LNCAP (cell line): ENCODE measurements around the gene PTPRN2.

ENCODE experiments used
- TF ChIP-seq, protein P1 (sequence below): fragments of 450-650 bp; IDR thresholded peaks from 2 replicates; pipeline ENCODE4 v1.5.1; 2017; ENCODE audit warnings: mild to moderate bottlenecking

PTPRN2 gene

DNA sequence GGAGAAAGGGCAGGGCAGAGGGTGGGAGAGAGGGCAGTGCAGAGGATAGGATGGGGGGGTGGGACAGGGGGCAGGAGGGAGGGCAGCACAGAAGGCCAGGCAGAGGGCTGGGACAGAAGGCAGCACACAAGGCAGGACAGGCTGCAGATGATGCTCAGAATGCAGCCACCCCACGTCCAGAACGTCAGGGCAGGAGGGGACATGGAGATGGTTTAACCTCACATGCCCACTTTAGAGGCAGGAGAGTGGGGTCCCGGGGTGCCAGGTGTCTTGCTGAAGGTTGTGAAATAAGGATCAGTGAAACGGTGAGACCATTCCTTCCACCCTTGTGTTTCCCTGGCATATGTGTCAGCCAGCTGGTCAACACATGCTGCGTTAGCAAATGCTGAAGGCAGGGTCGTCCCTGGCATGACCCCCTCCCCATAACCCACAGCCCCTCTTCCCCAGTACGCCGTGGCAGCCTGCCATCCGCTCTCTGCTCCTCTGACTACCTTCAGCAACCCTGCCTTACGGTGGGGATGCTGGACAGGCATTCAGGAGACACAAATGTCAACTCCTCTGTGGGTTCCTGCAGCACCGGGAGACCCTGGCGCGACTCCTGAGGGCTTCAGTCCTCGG lies 658.7 kb downstream of the PTPRN2 start:
- TF ChIP-seq, protein P1, sequence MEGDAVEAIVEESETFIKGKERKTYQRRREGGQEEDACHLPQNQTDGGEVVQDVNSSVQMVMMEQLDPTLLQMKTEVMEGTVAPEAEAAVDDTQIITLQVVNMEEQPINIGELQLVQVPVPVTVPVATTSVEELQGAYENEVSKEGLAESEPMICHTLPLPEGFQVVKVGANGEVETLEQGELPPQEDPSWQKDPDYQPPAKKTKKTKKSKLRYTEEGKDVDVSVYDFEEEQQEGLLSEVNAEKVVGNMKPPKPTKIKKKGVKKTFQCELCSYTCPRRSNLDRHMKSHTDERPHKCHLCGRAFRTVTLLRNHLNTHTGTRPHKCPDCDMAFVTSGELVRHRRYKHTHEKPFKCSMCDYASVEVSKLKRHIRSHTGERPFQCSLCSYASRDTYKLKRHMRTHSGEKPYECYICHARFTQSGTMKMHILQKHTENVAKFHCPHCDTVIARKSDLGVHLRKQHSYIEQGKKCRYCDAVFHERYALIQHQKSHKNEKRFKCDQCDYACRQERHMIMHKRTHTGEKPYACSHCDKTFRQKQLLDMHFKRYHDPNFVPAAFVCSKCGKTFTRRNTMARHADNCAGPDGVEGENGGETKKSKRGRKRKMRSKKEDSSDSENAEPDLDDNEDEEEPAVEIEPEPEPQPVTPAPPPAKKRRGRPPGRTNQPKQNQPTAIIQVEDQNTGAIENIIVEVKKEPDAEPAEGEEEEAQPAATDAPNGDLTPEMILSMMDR: no peak

DNA sequence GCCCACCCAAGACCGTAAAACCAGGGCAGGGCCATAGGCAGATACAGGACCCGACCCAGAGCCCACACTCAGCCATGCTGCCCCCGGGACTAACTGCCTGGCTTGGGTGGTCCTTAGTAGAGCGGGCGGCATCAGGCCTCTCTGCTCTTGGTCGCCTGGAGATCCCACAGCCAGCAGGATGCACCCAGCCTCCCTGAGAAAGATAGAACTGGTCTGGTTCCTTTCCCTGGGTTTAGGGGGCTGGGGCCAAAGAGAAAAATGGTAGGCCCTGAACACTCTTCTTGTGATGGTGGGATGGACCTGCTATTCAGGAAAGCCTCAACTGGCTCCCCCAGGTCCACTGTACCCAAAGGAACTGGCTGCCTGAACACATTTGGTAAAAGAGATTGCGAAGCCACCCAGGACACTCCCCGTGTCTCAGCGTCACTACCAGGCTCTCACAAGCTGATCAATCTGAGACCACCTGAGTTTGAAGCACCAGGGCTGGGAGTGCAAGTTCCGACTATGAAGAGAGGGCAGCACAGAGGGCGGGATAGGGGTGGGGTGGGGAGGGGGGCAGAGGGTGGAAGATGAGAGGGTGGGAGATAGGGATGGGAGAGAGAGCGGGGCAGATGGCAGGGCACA lies 659.3 kb downstream of the PTPRN2 start:
- TF ChIP-seq, protein P1: no peak

DNA sequence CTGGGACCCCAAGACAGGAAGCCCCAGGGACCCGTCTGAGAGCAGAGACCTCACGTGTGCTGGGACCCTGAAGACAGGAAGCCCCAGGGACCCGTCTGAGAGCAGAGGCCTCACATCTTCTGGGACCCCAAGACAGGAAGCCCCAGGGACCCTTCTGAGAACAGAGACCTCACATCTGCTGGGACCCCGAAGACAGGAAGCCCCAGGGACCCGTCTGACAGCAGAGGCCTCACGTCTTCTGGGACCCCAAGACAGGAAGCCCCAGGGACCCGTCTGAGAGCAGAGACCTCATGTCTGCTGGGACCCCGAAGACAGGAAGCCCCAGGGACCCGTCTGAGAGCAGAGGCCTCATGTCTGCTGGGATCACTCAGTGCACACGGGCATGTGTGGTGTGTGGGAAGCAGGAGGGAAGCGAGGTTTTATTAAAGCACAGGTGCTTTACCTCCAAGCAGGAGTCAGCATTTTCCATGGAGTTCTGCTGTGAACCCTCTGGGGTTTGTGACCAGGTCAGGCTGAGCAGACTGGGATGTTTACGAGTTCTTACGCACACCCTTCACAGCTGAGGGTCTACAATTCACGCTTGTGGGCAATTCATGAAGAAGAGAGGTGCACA lies 660.2 kb downstream of the PTPRN2 start:
- TF ChIP-seq, protein P1: no peak

DNA sequence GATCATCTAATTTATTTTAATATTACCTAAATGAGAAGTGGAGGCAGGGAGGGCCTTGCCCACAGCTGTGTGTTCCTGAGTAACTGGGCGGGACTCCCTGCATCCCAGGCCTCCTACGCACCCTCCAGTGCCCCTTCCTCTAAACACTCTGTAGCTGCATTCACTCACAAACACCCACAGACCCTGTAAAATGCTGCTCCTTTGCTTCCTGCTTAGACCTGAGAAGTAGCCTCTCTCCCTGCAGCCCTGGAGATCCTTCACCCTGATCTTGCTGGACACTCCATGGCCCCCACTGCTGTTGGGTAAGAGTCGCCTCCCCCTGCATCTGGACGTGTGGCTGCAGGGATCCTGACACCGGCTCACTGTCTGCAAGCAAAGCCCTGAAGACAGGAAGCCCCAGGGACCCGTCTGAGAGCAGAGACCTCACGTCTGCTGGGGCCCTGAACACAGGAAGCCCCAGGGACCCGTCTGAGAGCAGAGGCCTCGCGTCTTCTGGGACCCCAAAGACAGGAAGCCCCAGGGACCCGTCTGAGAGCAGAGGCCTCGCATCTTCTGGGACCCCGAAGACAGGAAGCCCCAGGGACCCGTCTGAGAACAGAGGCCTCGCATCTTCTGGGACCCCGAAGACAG lies 661.0 kb downstream of the PTPRN2 start:
- TF ChIP-seq, protein P1: no peak

DNA sequence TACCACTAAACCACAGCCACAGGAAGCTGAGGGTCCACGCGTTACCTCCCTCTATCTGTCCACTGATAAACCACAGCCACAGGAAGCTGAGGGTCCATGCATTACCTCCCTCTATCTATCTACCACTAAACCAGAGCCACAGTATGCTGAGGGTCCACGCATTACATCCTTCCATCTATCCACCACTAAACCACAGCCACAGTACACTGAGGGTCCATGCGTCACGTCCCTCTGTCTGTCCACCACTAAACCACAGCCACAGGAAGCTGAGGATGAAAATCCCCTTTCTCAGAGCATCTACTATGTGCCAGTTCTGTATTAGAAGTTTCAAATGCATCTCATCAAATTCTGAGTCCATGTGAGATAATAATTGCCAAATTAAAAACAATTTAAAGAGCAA lies 661.5 kb downstream of the PTPRN2 start:
- TF ChIP-seq, protein P1: no peak

DNA sequence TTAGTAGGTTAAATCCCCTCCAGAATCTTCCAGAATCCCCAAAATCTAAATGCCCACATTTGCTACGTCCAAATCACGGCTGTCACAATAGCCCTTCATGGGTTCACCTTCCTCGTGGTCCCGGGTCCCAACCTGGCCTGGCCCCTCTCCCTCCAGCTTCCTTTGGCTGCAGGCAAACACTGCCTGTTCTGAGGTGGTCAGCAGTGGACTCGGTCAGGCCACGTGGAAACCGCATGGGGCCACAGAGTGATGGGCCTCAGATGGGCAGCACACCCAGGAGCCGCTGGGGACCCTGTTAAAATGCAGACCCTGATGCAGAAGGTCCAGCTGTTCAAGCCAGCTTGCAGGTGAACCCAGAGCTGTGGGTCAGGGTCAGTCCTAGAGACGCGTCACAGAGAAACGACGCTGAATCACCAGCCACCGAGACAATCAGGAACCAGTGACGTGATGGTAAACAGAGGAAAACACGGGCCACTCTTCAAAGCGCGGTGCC lies 662.2 kb downstream of the PTPRN2 start:
- TF ChIP-seq, protein P1: no peak

DNA sequence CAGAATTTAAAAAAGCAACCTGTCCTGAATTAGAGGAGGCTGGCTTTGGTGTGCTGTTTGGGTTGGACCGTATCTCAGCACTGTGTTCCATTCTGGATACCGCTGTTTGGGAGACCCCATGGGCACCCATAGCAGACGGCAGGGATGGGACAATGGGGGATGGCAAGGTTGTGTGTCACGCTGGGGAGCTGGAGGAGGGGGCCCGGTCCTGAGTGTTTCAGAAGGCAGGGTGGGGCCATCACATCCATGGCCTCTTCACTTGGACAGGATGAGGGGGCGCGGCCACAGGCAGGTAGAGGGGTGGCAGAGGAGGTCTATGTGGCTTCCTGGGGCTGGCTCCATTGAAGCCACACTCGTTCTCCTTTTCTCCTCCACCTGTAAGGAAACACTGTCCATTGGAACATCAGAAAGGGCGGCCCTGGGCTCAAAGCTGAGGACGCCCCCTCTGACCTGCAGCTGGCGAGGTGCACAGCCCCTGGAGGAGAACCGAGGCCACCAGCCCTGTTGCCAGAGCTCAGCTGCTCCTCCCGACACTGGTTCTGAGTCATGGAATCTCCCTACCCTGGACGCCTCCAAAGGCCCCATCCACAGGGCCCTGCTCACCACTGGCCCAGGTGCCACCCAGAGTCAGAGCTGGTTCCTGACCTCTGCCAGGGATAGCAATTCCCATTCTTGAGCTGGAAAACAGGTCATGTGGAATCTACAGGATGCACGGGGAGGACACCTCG lies 663.6 kb downstream of the PTPRN2 start:
- TF ChIP-seq, protein P1: no peak
